Measurements from ENCODE around the gene FZD4.
A peak's percentile ranks its signal among the peaks of the same experiment; 100 is the strongest.
"Not testable (repeated sequence)": the region's sequence is repeated elsewhere in the genome, so short reads cannot be mapped to it uniquely, and the experiment has no call there.

The FZD4 gene

DNA sequence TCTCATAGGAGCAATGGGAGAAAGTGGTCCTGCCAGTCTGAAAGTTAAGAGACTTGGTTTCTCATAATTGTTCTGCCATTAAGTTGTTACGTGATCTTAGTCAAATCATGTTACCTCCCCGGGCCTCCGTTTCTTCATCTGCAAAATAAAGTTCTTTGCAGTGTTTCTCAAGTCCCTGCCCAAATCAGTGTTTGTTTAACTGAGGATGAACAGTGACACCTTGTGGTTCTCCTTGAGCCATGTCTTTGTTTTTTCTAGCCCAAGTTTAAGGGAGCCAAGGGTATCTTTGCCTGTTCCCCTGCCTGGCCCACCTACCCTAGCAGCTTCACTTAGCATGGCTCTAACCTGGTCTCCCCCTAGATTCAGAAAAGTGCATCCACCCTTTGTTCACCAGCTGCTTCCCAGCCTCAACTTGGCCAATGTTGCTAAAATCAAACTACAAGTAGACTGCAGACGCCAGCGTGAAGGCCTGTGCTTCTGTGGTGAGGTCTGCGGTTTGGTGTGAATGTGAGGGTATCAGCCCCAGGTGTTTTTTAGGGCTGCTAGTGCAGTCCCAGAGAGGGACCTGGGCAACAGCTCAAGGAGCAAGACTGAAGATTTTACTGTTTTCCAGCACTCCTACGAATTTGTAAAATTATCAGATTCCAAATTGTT, 35.5 kb downstream of the FZD4 start:
- in situ Hi-C loops (cut with HindIII; ENCODE audit: low sequenced_read_pairs) = no loop called here
- DNase-seq (ENCODE audit: low read depth, low spot score) = peak; percentile 83
- TF ChIP-seq, protein P1, sequence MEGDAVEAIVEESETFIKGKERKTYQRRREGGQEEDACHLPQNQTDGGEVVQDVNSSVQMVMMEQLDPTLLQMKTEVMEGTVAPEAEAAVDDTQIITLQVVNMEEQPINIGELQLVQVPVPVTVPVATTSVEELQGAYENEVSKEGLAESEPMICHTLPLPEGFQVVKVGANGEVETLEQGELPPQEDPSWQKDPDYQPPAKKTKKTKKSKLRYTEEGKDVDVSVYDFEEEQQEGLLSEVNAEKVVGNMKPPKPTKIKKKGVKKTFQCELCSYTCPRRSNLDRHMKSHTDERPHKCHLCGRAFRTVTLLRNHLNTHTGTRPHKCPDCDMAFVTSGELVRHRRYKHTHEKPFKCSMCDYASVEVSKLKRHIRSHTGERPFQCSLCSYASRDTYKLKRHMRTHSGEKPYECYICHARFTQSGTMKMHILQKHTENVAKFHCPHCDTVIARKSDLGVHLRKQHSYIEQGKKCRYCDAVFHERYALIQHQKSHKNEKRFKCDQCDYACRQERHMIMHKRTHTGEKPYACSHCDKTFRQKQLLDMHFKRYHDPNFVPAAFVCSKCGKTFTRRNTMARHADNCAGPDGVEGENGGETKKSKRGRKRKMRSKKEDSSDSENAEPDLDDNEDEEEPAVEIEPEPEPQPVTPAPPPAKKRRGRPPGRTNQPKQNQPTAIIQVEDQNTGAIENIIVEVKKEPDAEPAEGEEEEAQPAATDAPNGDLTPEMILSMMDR (IDR thresholded peaks at IDR 0.05; ENCODE audit: low read depth, low read length) = peak; percentile 70
- no peak overlapping the region for H3K4me3 ChIP-seq (ENCODE audit: low read depth, low read length)

DNA sequence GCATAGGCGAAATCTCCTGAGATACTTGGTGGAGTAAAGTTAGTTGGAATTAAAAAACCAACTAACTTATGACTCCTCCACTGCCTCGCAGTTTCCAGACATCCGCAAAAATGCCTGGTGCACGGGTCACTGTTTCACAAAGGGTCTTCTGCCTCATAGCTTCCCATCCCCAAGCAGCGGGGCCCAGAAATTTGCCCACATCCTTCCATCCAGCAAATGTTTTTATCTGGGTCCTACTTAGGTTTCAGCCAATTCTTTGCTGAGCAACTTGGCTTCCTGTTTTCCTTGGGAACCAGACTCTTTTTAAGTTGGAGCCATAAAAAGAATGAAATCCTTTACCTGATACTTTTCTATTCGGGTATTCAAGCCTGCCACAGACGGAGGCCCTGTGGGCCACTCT, 36.2 kb downstream of the FZD4 start:
- TF ChIP-seq, protein P1 (IDR thresholded peaks at IDR 0.05; ENCODE audit: low read depth, low read length) = no peak
- H3K4me3 ChIP-seq (ENCODE audit: low read depth, low read length) = no peak overlapping the region
- in situ Hi-C loops (cut with HindIII; ENCODE audit: low sequenced_read_pairs) = no loop called here
- DNase-seq (ENCODE audit: low read depth, low spot score) = peak; percentile 65

DNA sequence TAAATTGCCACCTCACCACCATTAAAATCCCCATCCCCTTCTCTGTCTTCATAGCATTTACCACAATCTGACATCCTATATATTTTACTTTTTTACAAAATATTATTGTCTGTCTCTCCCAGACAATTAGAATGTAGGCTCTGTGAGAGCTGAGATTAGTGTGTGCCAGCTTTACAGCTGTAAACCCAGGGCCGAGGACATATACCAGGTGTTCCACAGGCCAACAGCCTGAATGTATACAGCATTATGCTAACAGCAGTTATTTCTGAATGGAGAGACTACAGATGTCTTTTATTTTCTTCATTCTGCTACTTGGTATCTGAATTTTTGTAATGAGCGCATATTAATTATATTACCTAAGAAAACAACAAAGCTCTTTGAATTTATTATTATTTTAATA, 36.7 kb downstream of the FZD4 start:
- no peak overlapping the region for H3K4me3 ChIP-seq (ENCODE audit: low read depth, low read length)
- in situ Hi-C loops (cut with HindIII; ENCODE audit: low sequenced_read_pairs) = no loop called here
- TF ChIP-seq, protein P1 (IDR thresholded peaks at IDR 0.05; ENCODE audit: low read depth, low read length) = no peak
- DNase-seq (ENCODE audit: low read depth, low spot score) = no peak

DNA sequence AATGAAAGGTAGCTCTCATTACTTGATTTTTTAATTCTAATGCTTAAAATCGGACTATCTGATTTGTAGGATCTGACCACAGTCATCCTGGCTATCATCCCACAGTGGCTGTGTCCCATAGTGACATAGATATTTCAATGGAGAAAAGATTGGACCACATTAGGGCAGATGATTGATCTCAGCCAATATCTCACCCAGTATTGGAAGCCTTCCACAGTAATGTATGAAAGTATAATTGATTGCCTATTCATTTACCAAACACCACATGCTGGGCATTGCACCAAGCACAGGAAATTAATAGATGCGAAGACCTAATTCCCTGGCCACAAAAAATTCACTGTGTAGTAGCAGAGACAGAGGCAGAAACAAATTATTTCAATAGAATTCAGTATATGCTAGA, 37.6 kb downstream of the FZD4 start:
- TF ChIP-seq, protein P1 (IDR thresholded peaks at IDR 0.05; ENCODE audit: low read depth, low read length) = no peak
- no peak overlapping the region for H3K4me3 ChIP-seq (ENCODE audit: low read depth, low read length)
- peak; percentile 52 for DNase-seq (ENCODE audit: low read depth, low spot score)
- in situ Hi-C loops (cut with HindIII; ENCODE audit: low sequenced_read_pairs) = no loop called here

GRCh38 chr11:86916330-86916729, 38.9 kb downstream of the FZD4 start:
- DNase-seq (ENCODE audit: low read depth, low spot score) = peak; percentile 85
- H3K4me3 ChIP-seq (ENCODE audit: low read depth, low read length) = no peak overlapping the region
- in situ Hi-C loops (cut with HindIII; ENCODE audit: low sequenced_read_pairs) = no loop called here
- TF ChIP-seq, protein P1 (IDR thresholded peaks at IDR 0.05; ENCODE audit: low read depth, low read length) = no peak

GRCh38 chr11:86915850-86916249, 39.3 kb downstream of the FZD4 start:
- in situ Hi-C loops (cut with HindIII; ENCODE audit: low sequenced_read_pairs); H3K4me3 ChIP-seq (ENCODE audit: low read depth, low read length); DNase-seq (ENCODE audit: low read depth, low spot score): not testable (repeated sequence)

DNA sequence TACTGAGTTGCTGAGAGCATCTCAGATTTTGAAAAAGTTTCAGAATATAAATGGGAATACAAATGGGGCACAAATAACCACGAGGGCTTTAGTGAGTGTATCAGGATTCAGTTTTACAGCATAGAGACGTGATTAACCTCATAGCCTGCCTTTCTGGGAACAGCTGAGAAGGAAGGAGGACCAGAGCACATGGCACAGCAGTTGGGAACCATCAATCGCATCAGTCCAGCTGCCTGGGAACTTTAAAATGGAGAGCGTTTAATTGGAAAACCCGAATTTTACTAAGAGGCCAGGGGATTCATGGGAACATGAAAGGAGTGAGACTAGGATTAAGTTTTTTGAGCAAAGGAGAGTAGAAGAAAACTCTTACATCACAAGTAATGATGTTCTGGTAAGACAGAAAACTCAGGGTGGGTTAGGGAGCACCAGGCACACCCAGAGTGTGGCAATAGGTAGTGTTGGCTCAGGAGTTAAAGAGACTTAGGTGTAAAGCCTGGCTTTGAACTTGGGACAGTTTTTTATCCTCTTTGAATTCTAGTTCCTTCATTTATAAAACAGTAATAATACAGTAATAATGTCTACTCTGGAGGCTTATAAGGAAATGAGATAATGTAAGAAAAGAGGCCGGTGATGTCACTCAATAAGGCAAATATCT, 40.2 kb downstream of the FZD4 start:
- no peak overlapping the region for H3K4me3 ChIP-seq (ENCODE audit: low read depth, low read length)
- no peak for DNase-seq (ENCODE audit: low read depth, low spot score)
- TF ChIP-seq, protein P1 (IDR thresholded peaks at IDR 0.05; ENCODE audit: low read depth, low read length) = no peak
- in situ Hi-C loops (cut with HindIII; ENCODE audit: low sequenced_read_pairs) = no loop called here
